ENCODE measurements around the gene NHSL1.
"Not testable (repeated sequence)": the region's sequence is repeated elsewhere in the genome, so short reads cannot be mapped to it uniquely, and the experiment has no call there.

The NHSL1 gene

GRCh38 chr6:138456401-138456790 is 42.9 kb downstream of the NHSL1 start:
- no peak for DNase-seq

- DNase-seq: no peak
These were observed 43.4 kb downstream of the NHSL1 start for GRCh38 chr6:138455746-138456400.

- DNase-seq: no peak
These were observed 44.1 kb downstream of the NHSL1 start for GRCh38 chr6:138454981-138455706.

GRCh38 chr6:138451043-138451442 is 48.3 kb downstream of the NHSL1 start:
- DNase-seq: no peak

- no peak for DNase-seq
These were observed 48.8 kb downstream of the NHSL1 start for GRCh38 chr6:138450445-138450844.

- no peak for DNase-seq
These were observed 52.5 kb downstream of the NHSL1 start for GRCh38 chr6:138446821-138447220.

- DNase-seq: no peak
These were observed 55.3 kb downstream of the NHSL1 start for GRCh38 chr6:138443979-138444378.

GRCh38 chr6:138442663-138443062 is 56.6 kb downstream of the NHSL1 start:
- no peak for DNase-seq

- DNase-seq: no peak
These were observed 57.3 kb downstream of the NHSL1 start for GRCh38 chr6:138441965-138442364.

GRCh38 chr6:138440758-138441357 is 58.4 kb downstream of the NHSL1 start:
- DNase-seq: no peak

- no peak for DNase-seq
These were observed 59.0 kb downstream of the NHSL1 start for GRCh38 chr6:138440296-138440695.

- no peak for DNase-seq
These were observed 59.7 kb downstream of the NHSL1 start for GRCh38 chr6:138439546-138439945.

GRCh38 chr6:138434925-138435324 is 64.4 kb downstream of the NHSL1 start:
- DNase-seq: no peak

GRCh38 chr6:138434096-138434495 is 65.2 kb downstream of the NHSL1 start:
- DNase-seq: no peak

GRCh38 chr6:138432063-138432356 is 67.3 kb downstream of the NHSL1 start:
- no peak for DNase-seq

GRCh38 chr6:138431256-138432062 is 67.8 kb downstream of the NHSL1 start:
- no peak for DNase-seq

GRCh38 chr6:138430361-138431145 is 68.7 kb downstream of the NHSL1 start:
- DNase-seq: no peak

GRCh38 chr6:138429761-138430160 is 69.5 kb downstream of the NHSL1 start:
- DNase-seq: no peak

- DNase-seq: peak; percentile 16
These were observed 70.2 kb downstream of the NHSL1 start for GRCh38 chr6:138428944-138429598.

GRCh38 chr6:138427701-138428100 is 71.6 kb downstream of the NHSL1 start:
- DNase-seq: no peak

- DNase-seq: no peak
These were observed 72.7 kb downstream of the NHSL1 start for GRCh38 chr6:138426500-138427123.

- not testable (repeated sequence) for DNase-seq
These were observed 74.0 kb downstream of the NHSL1 start for GRCh38 chr6:138425256-138425655.
